HepG2 (cell line): Measurements from ENCODE around the gene HOXD3. TPM values are rescaled to one million over a fixed set of nuclear protein-coding genes. Genes with fewer than 3 reads are reported as not detected.

Source experiments
- ATAC-seq: fragments of 200-7000 bp; cut with Tn5 transposase; 3 replicates; pipeline ENCODE4 v1.9.1; 2020; ENCODE audit warnings: mild to moderate bottlenecking, moderate library complexity
- BruUV-seq: library from RNA; stranded (reverse); fragments of 400-500 nt; replicated peaks from 2 replicates; lab custom pipeline; 2021; lab: Mats Ljungman, UMichigan
- CTCF ChIA-PET: fragments of 300-600 bp; formaldehyde crosslinking; extraction: SDS; loops from one replicate; lab custom pipeline; 2021; ENCODE audit warnings: low total read pairs, inconsistent platforms, low intra/inter-chr PET ratio; lab: Yijun Ruan, JAX
- POLR2A ChIA-PET: fragments of 350-600 bp; sonication (Branson Sonifier 250); formaldehyde crosslinking; loops from one replicate; lab custom pipeline; 2020; ENCODE audit warnings: antibody characterized with exemption, inconsistent platforms; lab: Yijun Ruan, JAX
- DNase-seq: peaks from one replicate; pipeline ENCODE4 v3.0.0-alpha.2; 2015; ENCODE audit warnings: low spot score
- FAIRE-seq: peaks from 3 replicates; lab custom pipeline; 2011; peaks lifted over from hg19 to GRCh38; lab: Jason Lieb, UNC
- H2AFZ ChIP-seq: one replicate; pipeline ENCODE4 v1.6.1; 2011; ENCODE audit warnings: low read length, inconsistent platforms
- H3K27ac ChIP-seq: fragments of 300-600 bp; 3 replicates; pipeline ENCODE4 v1.8.0; 2011; ENCODE audit warnings: mixed run types, mild to moderate bottlenecking, mixed read lengths, low read length, inconsistent platforms; ENCODE audit not compliant: insufficient read depth; ENCODE audit errors: extremely low read length
- H3K27me3 ChIP-seq, 2 experiments: fragments of 200-600 bp in 1 of 2; 2 replicates in 1 of 2; 3 replicates in 1 of 2; pipeline versions ENCODE4 v1.6.0 to v1.8.0; 2011; ENCODE audit warnings: low read length in 2 of 2, mild to moderate bottlenecking in 2 of 2, moderate library complexity in 2 of 2, inconsistent platforms in 1 of 2; ENCODE audit not compliant: insufficient read depth in 2 of 2, control insufficient read depth in 1 of 2
- H3K36me3 ChIP-seq, 2 experiments: fragments of 200-600 bp in 1 of 2; replicated peaks in 1 of 2; 2 replicates in 1 of 2; 3 replicates in 1 of 2; pipeline versions ENCODE4 v1.5.1 to v1.8.0; 2011; ENCODE audit warnings: low read length in 2 of 2, inconsistent platforms in 1 of 2; ENCODE audit not compliant: insufficient read depth in 2 of 2, control insufficient read depth in 1 of 2
- H3K4me1 ChIP-seq: 2 replicates; pipeline ENCODE4 v1.5.1; 2012; ENCODE audit warnings: low read length, inconsistent platforms; ENCODE audit not compliant: insufficient read depth
- H3K4me2 ChIP-seq: 2 replicates; pipeline ENCODE4 v1.6.0; 2011; ENCODE audit warnings: low read depth, low read length, inconsistent platforms
- H3K4me3 ChIP-seq, 3 experiments: fragments of 200-600 bp in 1 of 3; sonication (generic), shearing (Covaris generic) in 1 of 3; replicated peaks in 1 of 3; 2 replicates each; pipeline ENCODE4 v1.5.1; 2011 to 2016; ENCODE audit warnings: low read length in 3 of 3, inconsistent platforms in 2 of 3, low read depth in 2 of 3, mild to moderate bottlenecking in 2 of 3, control low read depth in 1 of 3, mixed read lengths in 1 of 3; ENCODE audit not compliant: insufficient read depth in 1 of 3
- H3K79me2 ChIP-seq: one replicate; pipeline ENCODE4 v1.6.1; 2011; ENCODE audit warnings: low read length, inconsistent platforms; ENCODE audit not compliant: insufficient read depth
- H3K9ac ChIP-seq: 2 replicates; pipeline ENCODE4 v1.6.0; 2011; ENCODE audit warnings: mild to moderate bottlenecking, low read depth, low read length, inconsistent platforms; ENCODE audit not compliant: insufficient read depth
- H3K9me3 ChIP-seq: 2 replicates; pipeline ENCODE4 v1.5.1; 2012; ENCODE audit warnings: mild to moderate bottlenecking, low read length
- H4K20me1 ChIP-seq: 2 replicates; pipeline ENCODE4 v1.6.0; 2011; ENCODE audit warnings: inconsistent platforms, mild to moderate bottlenecking, low read length, moderate library complexity; ENCODE audit not compliant: insufficient read depth
- GMEB1 ChIP-seq: sonication (generic); formaldehyde crosslinking; IDR thresholded peaks from 2 replicates; pipeline ENCODE4 v1.5.1; 2020; ENCODE audit warnings: missing genetic modification reagents, mild to moderate bottlenecking, borderline replicate concordance
- HNF4G ChIP-seq, 2 experiments: sonication (generic) in 1 of 2; formaldehyde crosslinking in 1 of 2; IDR thresholded peaks; 2 replicates each; pipeline versions ENCODE4 v1.4.0 to v1.6.1; 2011 to 2020; ENCODE audit warnings: borderline replicate concordance in 2 of 2, low read depth in 2 of 2, mild to moderate bottlenecking in 2 of 2, low read length in 1 of 2, missing genetic modification reagents in 1 of 2, moderate library complexity in 1 of 2
- MXI1 ChIP-seq: IDR thresholded peaks from 3 replicates; pipeline ENCODE4 v1.6.1; 2012; ENCODE audit warnings: low read depth, low read length, inconsistent platforms, borderline replicate concordance
- MYC ChIP-seq: sonication (generic); formaldehyde crosslinking; IDR thresholded peaks from 2 replicates; pipeline ENCODE4 v1.9.0; 2021; ENCODE audit warnings: missing genetic modification reagents, borderline replicate concordance
- NCOA5 ChIP-seq: sonication (generic); formaldehyde crosslinking; IDR thresholded peaks from 2 replicates; pipeline ENCODE4 v1.4.0; 2020; ENCODE audit warnings: missing genetic modification reagents
- SP1 ChIP-seq, 2 experiments: fragments of 450-650 bp in 1 of 2; sonication (generic) in 1 of 2; formaldehyde crosslinking in 1 of 2; IDR thresholded peaks; 2 replicates each; pipeline versions ENCODE4 v1.4.0 to v1.6.1; 2016 to 2020; ENCODE audit warnings: missing genetic modification reagents in 1 of 2
- ZBTB26 ChIP-seq: IDR thresholded peaks from 2 replicates; pipeline ENCODE4 v1.6.1; 2016; ENCODE audit warnings: missing compliant biosample characterization, missing genetic modification reagents, borderline replicate concordance
- ZNF788 ChIP-seq: sonication (generic); formaldehyde crosslinking; IDR thresholded peaks from 2 replicates; pipeline ENCODE4 v1.5.0; 2020; ENCODE audit warnings: mild to moderate bottlenecking, missing genetic modification reagents, borderline replicate concordance
- WGBS: methylation state at CpG from one replicate; pipeline ENCODE4 v1.1.6; 2017; ENCODE audit warnings: low lambda C conversion rate; 5-methylcytosine and 5-hydroxymethylcytosine counted together
- in situ Hi-C: cut with HindIII; loops from 2 replicates; pipeline ENCODE4 v1.10.0; 2017; ENCODE audit warnings: low pct_unique_long_range_greater_than_20kb; ENCODE audit not compliant: extremely low pct_ligation_motif_present
- intact Hi-C: fragments of 100-400 bp; cut with micrococcal nuclease; formaldehyde crosslinking; loops from one replicate; pipeline ENCODE4 v1.10.0; 2022; ENCODE audit not compliant: unreplicated experiment
- polyA plus RNA-seq, 8 experiments: library from polyadenylated mRNA; depleted of rRNA in 3 of 8; stranded (reverse) in 7 of 8; unstranded in 1 of 8; fragments of >200 nt; fragmentation: Illumina TruSeq in 4 of 8; extraction: Trizol in 4 of 8; gene quantifications; 2 replicates each; pipeline versions ENCODE4 v1.2.1 to v1.2.3, GENCODE V29; 2011 to 2016; ENCODE audit warnings: low read depth in 4 of 8, missing spikeins in 1 of 8, mixed read lengths in 1 of 8; ENCODE audit not compliant: insufficient read depth in 1 of 8
- total RNA-seq, 5 experiments: library from RNA; depleted of rRNA; stranded (reverse); fragments of >200 nt; fragmentation: Illumina TruSeq; extraction: Trizol; gene quantifications; 2 replicates each; pipeline ENCODE4 v1.2.3, GENCODE V29; 2016; ENCODE audit warnings: low read depth in 1 of 5
- TF ChIP-seq, protein P1 (sequence below): sonication (generic); formaldehyde crosslinking; IDR thresholded peaks from 2 replicates; pipeline ENCODE4 v1.4.0; 2020; ENCODE audit warnings: mild to moderate bottlenecking, missing genetic modification reagents, borderline replicate concordance

The HOXD3 gene
- total and polyA plus RNA-seq, 2 of the 13 experiments (the other 11 are each of a cell fraction or from before 2014, with no cell fraction given): 0.05 to 0.09 TPM

GRCh38 chr2:176134035-176134434, 23.1 kb upstream of the HOXD3 start:
- Histone ChIP-seq H3K79me2 (no peaks in the 10 kb centered on the region), H4K20me1 (no peaks in the 10 kb centered on the region), H3K4me1 (0 out of 2 replicates have a peak, but pooled peaks cover under 1% of the 10 kb centered on the region), H3K9me3 (no peaks in the 10 kb centered on the region), H3K4me3 (no peak overlapping the region), H2AFZ (no peak overlapping the region), H3K27ac (no peak overlapping the region), H3K27me3 (peaks cover 7 to 87% of the 10 kb centered on the region in 2 experiments; a peak in 4 of 5 replicates), H3K4me2 (no peak overlapping the region), H3K36me3 (no peaks in the 10 kb centered on the region), H3K9ac (no peak overlapping the region)
- BruUV-seq: no TSS peak
- TF ChIP-seq, protein P1, sequence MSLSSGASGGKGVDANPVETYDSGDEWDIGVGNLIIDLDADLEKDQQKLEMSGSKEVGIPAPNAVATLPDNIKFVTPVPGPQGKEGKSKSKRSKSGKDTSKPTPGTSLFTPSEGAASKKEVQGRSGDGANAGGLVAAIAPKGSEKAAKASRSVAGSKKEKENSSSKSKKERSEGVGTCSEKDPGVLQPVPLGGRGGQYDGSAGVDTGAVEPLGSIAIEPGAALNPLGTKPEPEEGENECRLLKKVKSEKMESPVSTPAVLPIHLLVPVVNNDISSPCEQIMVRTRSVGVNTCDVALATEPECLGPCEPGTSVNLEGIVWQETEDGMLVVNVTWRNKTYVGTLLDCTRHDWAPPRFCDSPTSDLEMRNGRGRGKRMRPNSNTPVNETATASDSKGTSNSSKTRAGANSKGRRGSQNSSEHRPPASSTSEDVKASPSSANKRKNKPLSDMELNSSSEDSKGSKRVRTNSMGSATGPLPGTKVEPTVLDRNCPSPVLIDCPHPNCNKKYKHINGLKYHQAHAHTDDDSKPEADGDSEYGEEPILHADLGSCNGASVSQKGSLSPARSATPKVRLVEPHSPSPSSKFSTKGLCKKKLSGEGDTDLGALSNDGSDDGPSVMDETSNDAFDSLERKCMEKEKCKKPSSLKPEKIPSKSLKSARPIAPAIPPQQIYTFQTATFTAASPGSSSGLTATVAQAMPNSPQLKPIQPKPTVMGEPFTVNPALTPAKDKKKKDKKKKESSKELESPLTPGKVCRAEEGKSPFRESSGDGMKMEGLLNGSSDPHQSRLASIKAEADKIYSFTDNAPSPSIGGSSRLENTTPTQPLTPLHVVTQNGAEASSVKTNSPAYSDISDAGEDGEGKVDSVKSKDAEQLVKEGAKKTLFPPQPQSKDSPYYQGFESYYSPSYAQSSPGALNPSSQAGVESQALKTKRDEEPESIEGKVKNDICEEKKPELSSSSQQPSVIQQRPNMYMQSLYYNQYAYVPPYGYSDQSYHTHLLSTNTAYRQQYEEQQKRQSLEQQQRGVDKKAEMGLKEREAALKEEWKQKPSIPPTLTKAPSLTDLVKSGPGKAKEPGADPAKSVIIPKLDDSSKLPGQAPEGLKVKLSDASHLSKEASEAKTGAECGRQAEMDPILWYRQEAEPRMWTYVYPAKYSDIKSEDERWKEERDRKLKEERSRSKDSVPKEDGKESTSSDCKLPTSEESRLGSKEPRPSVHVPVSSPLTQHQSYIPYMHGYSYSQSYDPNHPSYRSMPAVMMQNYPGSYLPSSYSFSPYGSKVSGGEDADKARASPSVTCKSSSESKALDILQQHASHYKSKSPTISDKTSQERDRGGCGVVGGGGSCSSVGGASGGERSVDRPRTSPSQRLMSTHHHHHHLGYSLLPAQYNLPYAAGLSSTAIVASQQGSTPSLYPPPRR (CRISPR knock-in tag): no peak
- no peak for TF ChIP-seq ZBTB26 (CRISPR knock-in tag)
- TF ChIP-seq MYC (CRISPR knock-in tag): no peak
- TF ChIP-seq HNF4G (IDR thresholded peaks at IDR 0.05; ENCODE audit: borderline replicate concordance, low read depth, low read length): no peak
- no peak for TF ChIP-seq HNF4G (CRISPR knock-in tag; IDR thresholded peaks at IDR 0.05; ENCODE audit: borderline replicate concordance, low read depth)
- TF ChIP-seq ZNF788 (CRISPR knock-in tag): no peak
- TF ChIP-seq NCOA5 (CRISPR knock-in tag): no peak
- TF ChIP-seq SP1 (IDR thresholded peaks at IDR 0.05): no peak
- TF ChIP-seq SP1 (CRISPR knock-in tag; IDR thresholded peaks at IDR 0.05): no peak
- TF ChIP-seq GMEB1 (CRISPR knock-in tag): no peak
- no peak for TF ChIP-seq MXI1
- in situ Hi-C loops: no loop called here
- CTCF ChIA-PET: no interaction called here
- intact Hi-C loops: no loop called here
- DNase-seq (no peak), FAIRE-seq (no peak), ATAC-seq (no peak)
- POLR2A ChIA-PET: no interaction called here
- 17% methylated on average over 4 of the region's 4 CpGs for WGBS
